Mesenchymal stem cell (in vitro differentiated cells and primary cell): ENCODE results near the gene FERMT3.

Experiments
- DNase-seq: peaks from one replicate; pipeline ENCODE4 v3.0.0-alpha.2; 2013
- H2AFZ ChIP-seq: one replicate; pipeline ENCODE4 v1.6.1; 2013; ENCODE audit warnings: low read depth, mild to moderate bottlenecking, control low read depth, inconsistent platforms, low read length, moderate library complexity
- H2AK5ac ChIP-seq: 2 replicates; pipeline ENCODE4 v1.6.1; 2013; ENCODE audit warnings: low read length, moderate library complexity, mild to moderate bottlenecking, inconsistent platforms; ENCODE audit not compliant: severe bottlenecking
- H2BK120ac ChIP-seq: one replicate; pipeline ENCODE4 v1.6.1; 2013; ENCODE audit warnings: low read depth, mild to moderate bottlenecking, inconsistent platforms, low read length, moderate library complexity
- H2BK12ac ChIP-seq, 2 experiments: one replicate each; pipeline ENCODE4 v1.6.1; 2013; ENCODE audit warnings: inconsistent platforms in 2 of 2, low read length in 2 of 2, mild to moderate bottlenecking in 2 of 2, moderate library complexity in 2 of 2, control low read depth in 1 of 2
- H2BK15ac ChIP-seq: one replicate; pipeline ENCODE4 v1.6.1; 2013; ENCODE audit warnings: mild to moderate bottlenecking, low read depth, inconsistent platforms; ENCODE audit not compliant: poor library complexity, severe bottlenecking
- H2BK5ac ChIP-seq: 2 replicates; pipeline ENCODE4 v1.6.1; 2013; ENCODE audit warnings: low read depth, mild to moderate bottlenecking, low read length, control low read depth, inconsistent platforms; ENCODE audit not compliant: poor library complexity, severe bottlenecking
- H3K14ac ChIP-seq, 2 experiments: one replicate each; pipeline ENCODE4 v1.6.1; 2013; ENCODE audit warnings: inconsistent platforms in 2 of 2, low read length in 2 of 2, control low read depth in 1 of 2, mild to moderate bottlenecking in 1 of 2, moderate library complexity in 1 of 2
- H3K18ac ChIP-seq, 2 experiments: one replicate each; pipeline ENCODE4 v1.6.1; 2013; ENCODE audit warnings: inconsistent platforms in 2 of 2, low read length in 2 of 2, control low read depth in 1 of 2, low read depth in 1 of 2, mild to moderate bottlenecking in 1 of 2
- H3K23ac ChIP-seq, 2 experiments: one replicate each; pipeline ENCODE4 v1.6.1; 2013; ENCODE audit warnings: inconsistent platforms in 2 of 2, low read length in 2 of 2, mild to moderate bottlenecking in 2 of 2, moderate library complexity in 2 of 2, control low read depth in 1 of 2
- H3K27ac ChIP-seq: 2 replicates; pipeline ENCODE4 v1.5.1; 2013; ENCODE audit warnings: mild to moderate bottlenecking, moderate library complexity, low read length, control low read depth, inconsistent platforms; ENCODE audit not compliant: poor library complexity, severe bottlenecking
- H3K27me3 ChIP-seq, 2 experiments: 2 replicates each; pipeline versions ENCODE4 v1.6.1 to v1.7.0; 2013; ENCODE audit warnings: low read length in 2 of 2, mild to moderate bottlenecking in 2 of 2, moderate library complexity in 2 of 2, control low read depth in 1 of 2, inconsistent platforms in 1 of 2; ENCODE audit not compliant: control insufficient read depth in 1 of 2, insufficient read depth in 1 of 2
- H3K36me3 ChIP-seq, 2 experiments: 2 replicates each; pipeline versions ENCODE4 v1.6.1 to v1.7.0; 2013; ENCODE audit warnings: low read length in 2 of 2, control low read depth in 1 of 2, inconsistent platforms in 1 of 2, low read depth in 1 of 2, mild to moderate bottlenecking in 1 of 2; ENCODE audit not compliant: insufficient read depth in 2 of 2, control insufficient read depth in 1 of 2
- H3K4ac ChIP-seq, 2 experiments: one replicate each; pipeline ENCODE4 v1.6.1; 2013; ENCODE audit warnings: inconsistent platforms in 2 of 2, low read length in 2 of 2, mild to moderate bottlenecking in 2 of 2, moderate library complexity in 2 of 2, control low read depth in 1 of 2, low read depth in 1 of 2
- H3K4me1 ChIP-seq: 2 replicates; pipeline ENCODE4 v1.6.1; 2013; ENCODE audit warnings: low read depth, low read length, control low read depth; ENCODE audit not compliant: control insufficient read depth, insufficient read depth
- H3K4me2 ChIP-seq: 2 replicates; pipeline ENCODE4 v1.6.1; 2013; ENCODE audit warnings: low read length, mild to moderate bottlenecking, inconsistent platforms; ENCODE audit not compliant: poor library complexity, severe bottlenecking
- H3K4me3 ChIP-seq, 2 experiments: 2 replicates each; pipeline versions ENCODE4 v1.5.1 to v1.7.0; 2013; ENCODE audit warnings: low read length in 2 of 2, mild to moderate bottlenecking in 2 of 2, control low read depth in 1 of 2, low read depth in 1 of 2; ENCODE audit not compliant: insufficient read depth in 1 of 2
- H3K79me1 ChIP-seq: replicated peaks from 2 replicates; pipeline ENCODE4 v1.6.1; 2013; ENCODE audit warnings: mild to moderate bottlenecking, control low read depth, low read length, inconsistent platforms; ENCODE audit not compliant: poor library complexity, severe bottlenecking
- H3K9ac ChIP-seq: 2 replicates; pipeline ENCODE4 v1.7.0; 2013; ENCODE audit warnings: mild to moderate bottlenecking, low read length, moderate library complexity
- H3K9me3 ChIP-seq: 2 replicates; pipeline ENCODE4 v1.7.0; 2013; ENCODE audit warnings: mild to moderate bottlenecking, low read length; ENCODE audit not compliant: control insufficient read depth
- H4K8ac ChIP-seq: one replicate; pipeline ENCODE4 v1.6.1; 2013; ENCODE audit warnings: inconsistent platforms, mild to moderate bottlenecking, low read length, moderate library complexity
- H4K91ac ChIP-seq: one replicate; pipeline ENCODE4 v1.6.1; 2013; ENCODE audit warnings: mild to moderate bottlenecking, low read length, inconsistent platforms
- WGBS: methylation state at CpG from one replicate; pipeline ENCODE4 v1.1.7; 2013; ENCODE audit warnings: mixed read lengths; 5-methylcytosine and 5-hydroxymethylcytosine counted together

Gene FERMT3

DNA sequence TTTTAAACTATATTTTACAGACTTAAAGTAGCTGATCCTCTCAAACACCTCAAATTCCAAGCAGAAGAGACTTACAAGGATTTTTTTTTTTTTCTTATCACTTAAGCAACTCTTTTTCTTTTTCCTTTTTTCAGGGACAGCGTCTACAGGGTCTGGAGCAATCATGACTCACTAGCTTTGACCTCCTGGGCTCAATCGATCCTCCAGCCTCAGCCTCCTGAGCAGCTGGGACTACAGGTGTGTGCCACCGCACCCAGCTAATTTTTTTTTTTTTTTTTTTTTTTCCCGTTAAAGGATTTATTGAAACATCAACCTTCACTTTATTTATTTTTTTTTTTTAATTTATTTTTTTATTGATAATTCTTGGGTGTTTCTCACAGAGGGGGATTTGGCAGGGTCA, 36.1 kb upstream of the FERMT3 start:
- Histone ChIP-seq H2BK5ac (no peak overlapping the region), H3K4ac (no peak overlapping the region), H3K9me3 (peaks cover 13% of the 10 kb centered on the region), H3K4me1 (peaks cover 6% of the 10 kb centered on the region), H3K79me1 (peaks cover 1% of the 10 kb centered on the region), H3K36me3 (no peaks in the 10 kb centered on the region), H3K18ac (no peak overlapping the region), H4K91ac (no peak overlapping the region), H3K27ac (no peak overlapping the region), H2BK12ac (no peak overlapping the region), H2BK120ac (no peak overlapping the region), H3K4me2 (no peak overlapping the region), H3K27me3 (no peaks in the 10 kb centered on the region), H2AFZ (no peak overlapping the region), H4K8ac (no peak overlapping the region), H2AK5ac (no peak overlapping the region), H2BK15ac (no peak overlapping the region), H3K9ac (no peak overlapping the region), H3K14ac (no peak overlapping the region), H3K4me3 (no peak overlapping the region), H3K23ac (no peak overlapping the region)
- 93% methylated on average over 3 of the region's 4 CpGs for WGBS
- no peak for DNase-seq

DNA sequence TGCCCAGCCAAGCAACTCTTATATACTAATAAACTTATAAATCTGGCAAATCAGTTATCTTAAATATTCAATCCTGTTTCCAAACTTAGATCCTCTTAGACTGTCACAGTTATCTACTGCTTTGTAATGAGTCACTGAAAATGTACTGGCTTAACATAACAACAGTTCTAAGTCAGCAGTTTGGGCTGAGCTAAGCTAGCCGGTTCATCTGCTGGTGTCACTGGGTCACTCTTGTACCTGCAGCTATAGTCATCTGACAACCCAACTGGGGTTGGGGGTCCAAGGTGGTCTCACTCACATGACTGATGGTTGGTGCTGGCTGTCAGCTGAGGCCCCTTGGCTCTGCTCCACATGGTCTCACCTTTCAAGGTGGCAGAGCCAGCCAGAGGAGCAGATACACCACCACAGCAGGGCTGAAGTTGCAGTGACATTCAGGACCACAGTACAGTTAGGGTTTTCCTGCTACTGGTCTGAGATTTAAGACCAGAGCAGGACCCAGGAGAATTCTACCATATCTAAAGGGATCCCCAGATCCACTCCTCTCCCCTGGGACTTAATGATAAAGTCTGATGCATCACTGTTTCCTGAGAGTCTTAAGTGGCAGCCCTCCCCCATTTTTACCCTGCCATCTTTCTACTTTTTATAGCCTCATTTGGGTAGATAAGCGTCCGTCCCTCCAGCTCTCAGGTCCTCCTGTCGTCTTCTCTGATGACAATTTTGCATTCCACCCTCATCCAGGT, 32.7 kb upstream of the FERMT3 start:
- DNase-seq: peak; percentile 36
- Histone ChIP-seq H3K27ac (no peak overlapping the region), H3K23ac (no peak overlapping the region), H2AFZ (peak overlapping the region; percentile 4), H3K4me3 (no peak overlapping the region), H2BK12ac (peak overlapping the region in 1 of 2 experiments; percentile 63), H3K36me3 (peaks cover 0 to 5% of the 10 kb centered on the region in 2 experiments), H3K79me1 (no peaks in the 10 kb centered on the region), H2BK120ac (no peak overlapping the region), H2AK5ac (no peak overlapping the region), H3K18ac (no peak overlapping the region), H2BK5ac (no peak overlapping the region), H3K9ac (no peak overlapping the region), H2BK15ac (no peak overlapping the region), H3K14ac (no peak overlapping the region), H3K4me1 (no peaks in the 10 kb centered on the region), H4K8ac (no peak overlapping the region), H3K4ac (no peak overlapping the region), H3K9me3 (peaks cover 13% of the 10 kb centered on the region), H3K27me3 (no peaks in the 10 kb centered on the region), H3K4me2 (no peak overlapping the region), H4K91ac (no peak overlapping the region)
- 92% methylated on average over 4 of the region's 4 CpGs for WGBS

DNA sequence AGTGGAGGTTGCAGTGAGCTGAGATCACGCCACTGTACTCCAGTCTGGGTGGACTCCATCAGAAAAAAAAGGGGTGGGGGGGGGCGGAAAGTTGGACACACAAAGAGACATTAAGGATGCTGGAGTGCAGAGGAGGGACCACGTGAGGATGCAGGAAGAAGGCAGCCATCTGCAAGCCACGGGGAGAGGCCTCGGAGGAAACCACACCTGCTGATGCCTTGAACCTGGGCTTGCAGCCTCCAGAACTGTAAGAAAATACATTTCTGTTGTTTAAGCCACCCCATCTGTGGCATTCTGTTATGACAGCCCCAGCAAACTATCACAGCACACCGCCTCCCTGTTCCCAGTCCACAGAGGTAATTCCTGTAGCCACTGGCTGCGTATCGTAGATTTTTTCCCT, 29.8 kb upstream of the FERMT3 start:
- H2BK15ac ChIP-seq: no peak overlapping the region
- no peak overlapping the region for H3K4me3 ChIP-seq
- H2BK12ac ChIP-seq: no peak overlapping the region
- no peak overlapping the region for H3K4ac ChIP-seq
- no peak overlapping the region for H2AK5ac ChIP-seq
- no peak for DNase-seq
- H3K9ac ChIP-seq: no peak overlapping the region
- no peak overlapping the region for H2AFZ ChIP-seq
- peaks cover 4% of the 10 kb centered on the region for H3K4me1 ChIP-seq
- peaks cover 7% of the 10 kb centered on the region for H3K79me1 ChIP-seq
- H4K8ac ChIP-seq: no peak overlapping the region
- H3K14ac ChIP-seq: no peak overlapping the region
- 86% methylated on average over 7 of the region's 8 CpGs for WGBS
- H3K27ac ChIP-seq: no peak overlapping the region
- H2BK120ac ChIP-seq: no peak overlapping the region
- peaks cover 13% of the 10 kb centered on the region for H3K9me3 ChIP-seq
- H4K91ac ChIP-seq: no peak overlapping the region
- H2BK5ac ChIP-seq: no peak overlapping the region
- H3K27me3 ChIP-seq: no peaks in the 10 kb centered on the region
- no peak overlapping the region for H3K23ac ChIP-seq
- H3K36me3 ChIP-seq: peaks cover 0 to 10% of the 10 kb centered on the region in 2 experiments
- no peak overlapping the region for H3K4me2 ChIP-seq
- H3K18ac ChIP-seq: no peak overlapping the region

- peaks cover 0 to 10% of the 10 kb centered on the region in 2 experiments for H3K36me3 ChIP-seq
- no peak overlapping the region for H2BK15ac ChIP-seq
- H3K4me2 ChIP-seq: no peak overlapping the region
- H4K91ac ChIP-seq: no peak overlapping the region
- H2BK12ac ChIP-seq: no peak overlapping the region
- peaks cover 13% of the 10 kb centered on the region for H3K9me3 ChIP-seq
- H3K4ac ChIP-seq: no peak overlapping the region
- H2AFZ ChIP-seq: no peak overlapping the region
- no peaks in the 10 kb centered on the region for H3K27me3 ChIP-seq
- H3K79me1 ChIP-seq: peaks cover 7% of the 10 kb centered on the region
- H4K8ac ChIP-seq: no peak overlapping the region
- no peak overlapping the region for H2BK5ac ChIP-seq
- no peak overlapping the region for H3K27ac ChIP-seq
- H3K4me3 ChIP-seq: no peak overlapping the region
- DNase-seq: no peak
- no peak overlapping the region for H2BK120ac ChIP-seq
- H3K4me1 ChIP-seq: peaks cover 4% of the 10 kb centered on the region
- H3K14ac ChIP-seq: no peak overlapping the region
- no peak overlapping the region for H3K9ac ChIP-seq
- no peak overlapping the region for H3K23ac ChIP-seq
- no peak overlapping the region for H2AK5ac ChIP-seq
- no peak overlapping the region for H3K18ac ChIP-seq
- 100% methylated on average over 1 of the region's 1 CpG for WGBS
Observed at GRCh38 chr11:64178203-64178602, 28.3 kb upstream of the FERMT3 start.
